Measurements from ENCODE around the gene EFNA3. TPM values are rescaled to one million over a fixed set of nuclear protein-coding genes. Genes with fewer than 3 reads are reported as not detected.

Gene EFNA3
- total RNA-seq, 4 donors from 2014 or later = 20.0 to 25.8 (median 21.1) TPM

- H3K4me1 ChIP-seq = peaks cover 11 to 55% (median 25%) of the 10 kb centered on the region in 3 donors
- H3K9me3 ChIP-seq = no peaks in the 10 kb centered on the region
- no peak overlapping the region for H3K27ac ChIP-seq
- H3K36me3 ChIP-seq = no peaks in the 10 kb centered on the region
- intact Hi-C loops (cut with DNase I) = no loop called here
- no peaks in the 10 kb centered on the region for H3K27me3 ChIP-seq
- no peak overlapping the region for H3K4me3 ChIP-seq
- no peak for DNase-seq
- WGBS, 2 donors = 72 to 77% methylated on average over 4 to 11 of the region's 12 CpGs
- TF ChIP-seq, protein P1, sequence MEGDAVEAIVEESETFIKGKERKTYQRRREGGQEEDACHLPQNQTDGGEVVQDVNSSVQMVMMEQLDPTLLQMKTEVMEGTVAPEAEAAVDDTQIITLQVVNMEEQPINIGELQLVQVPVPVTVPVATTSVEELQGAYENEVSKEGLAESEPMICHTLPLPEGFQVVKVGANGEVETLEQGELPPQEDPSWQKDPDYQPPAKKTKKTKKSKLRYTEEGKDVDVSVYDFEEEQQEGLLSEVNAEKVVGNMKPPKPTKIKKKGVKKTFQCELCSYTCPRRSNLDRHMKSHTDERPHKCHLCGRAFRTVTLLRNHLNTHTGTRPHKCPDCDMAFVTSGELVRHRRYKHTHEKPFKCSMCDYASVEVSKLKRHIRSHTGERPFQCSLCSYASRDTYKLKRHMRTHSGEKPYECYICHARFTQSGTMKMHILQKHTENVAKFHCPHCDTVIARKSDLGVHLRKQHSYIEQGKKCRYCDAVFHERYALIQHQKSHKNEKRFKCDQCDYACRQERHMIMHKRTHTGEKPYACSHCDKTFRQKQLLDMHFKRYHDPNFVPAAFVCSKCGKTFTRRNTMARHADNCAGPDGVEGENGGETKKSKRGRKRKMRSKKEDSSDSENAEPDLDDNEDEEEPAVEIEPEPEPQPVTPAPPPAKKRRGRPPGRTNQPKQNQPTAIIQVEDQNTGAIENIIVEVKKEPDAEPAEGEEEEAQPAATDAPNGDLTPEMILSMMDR (IDR thresholded peaks at IDR 0.05) = no peak
- TF ChIP-seq POLR2A (IDR thresholded peaks at IDR 0.05) = no peak
Observed at GRCh38 chr1:155043301-155043702, 35.3 kb upstream of the EFNA3 start.

DNA sequence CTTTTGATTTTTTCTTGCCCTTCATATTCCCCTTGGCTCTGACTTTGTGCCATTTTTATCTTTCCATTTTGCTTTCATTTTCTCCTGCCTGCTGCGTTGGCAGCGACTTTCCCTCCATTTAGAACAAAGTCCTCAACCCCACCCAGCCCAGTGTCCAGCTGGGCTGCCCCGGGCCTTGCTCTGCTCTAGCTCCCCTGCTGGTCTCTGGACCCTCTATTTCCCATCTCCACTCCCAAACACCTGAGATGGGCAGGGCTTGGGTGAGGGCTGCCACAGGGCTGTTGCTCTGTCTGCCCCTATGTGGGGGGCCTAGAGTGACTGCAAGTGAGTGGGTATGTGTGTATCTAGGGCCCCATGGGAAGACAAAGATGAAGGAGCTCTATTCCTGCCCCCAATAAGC lies 34.8 kb upstream of the EFNA3 start:
- H3K4me1 ChIP-seq = peaks cover 6 to 55% (median 21%) of the 10 kb centered on the region in 3 donors
- H3K27ac ChIP-seq = peak overlapping the region in 1 of 4 donors; percentile 42
- no peak overlapping the region for H3K4me3 ChIP-seq
- H3K36me3 ChIP-seq = no peaks in the 10 kb centered on the region
- no peaks in the 10 kb centered on the region for H3K27me3 ChIP-seq
- no peak for TF ChIP-seq POLR2A (IDR thresholded peaks at IDR 0.05)
- TF ChIP-seq, protein P1 (IDR thresholded peaks at IDR 0.05) = no peak
- H3K9me3 ChIP-seq = no peaks in the 10 kb centered on the region
- intact Hi-C loops (cut with DNase I) = no loop called here
- WGBS, 2 donors = 43 to 56% methylated on average over 3 of the region's 3 CpGs
- no peak for DNase-seq

DNA sequence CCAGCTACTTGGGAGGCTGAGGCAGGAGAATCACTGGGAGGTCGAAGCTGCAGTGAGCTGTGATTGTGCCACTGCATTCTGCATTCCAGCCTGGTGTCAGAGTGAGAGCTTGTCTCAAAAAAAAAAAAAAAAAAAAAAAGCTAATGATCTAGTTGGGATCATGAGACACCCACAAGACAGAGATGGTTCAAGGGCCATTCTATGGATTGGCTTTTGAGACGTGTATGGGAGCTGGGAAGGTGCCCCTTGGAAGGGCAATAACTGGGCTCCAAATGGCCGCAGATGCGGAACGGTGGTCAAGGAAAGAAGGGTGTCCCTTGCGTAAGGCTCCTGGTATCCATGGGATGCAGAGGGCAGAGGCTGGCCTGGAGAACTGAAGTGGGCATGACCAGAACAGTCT lies 34.3 kb upstream of the EFNA3 start:
- TF ChIP-seq, protein P1 (IDR thresholded peaks at IDR 0.05) = no peak
- TF ChIP-seq POLR2A (IDR thresholded peaks at IDR 0.05) = no peak
- 79 to 81% methylated on average over 5 to 6 of the region's 6 CpGs for WGBS, 2 donors
- Histone ChIP-seq H3K27ac (peak overlapping the region; percentile 29 to 73 (median 50)), H3K27me3 (no peaks in the 10 kb centered on the region), H3K9me3 (no peaks in the 10 kb centered on the region), H3K4me3 (no peak overlapping the region), H3K36me3 (no peaks in the 10 kb centered on the region), H3K4me1 (peaks cover 3 to 55% (median 18%) of the 10 kb centered on the region in 3 donors)
- DNase-seq = no peak
- intact Hi-C loops (cut with DNase I) = no loop called here

- H3K4me1 ChIP-seq = peaks cover 9 to 55% (median 21%) of the 10 kb centered on the region in 3 donors
- H3K27me3 ChIP-seq = no peaks in the 10 kb centered on the region
- intact Hi-C loops (cut with DNase I) = no loop called here
- no peak for TF ChIP-seq POLR2A (IDR thresholded peaks at IDR 0.05)
- TF ChIP-seq, protein P1 (IDR thresholded peaks at IDR 0.05) = peak; percentile 28 to 86 (median 76)
- 41 to 43% methylated on average over 7 of the region's 7 CpGs for WGBS, 2 donors
- H3K9me3 ChIP-seq = no peaks in the 10 kb centered on the region
- DNase-seq = no peak
- no peaks in the 10 kb centered on the region for H3K36me3 ChIP-seq
- peak overlapping the region; percentile 29 to 73 (median 50) for H3K27ac ChIP-seq
- no peak overlapping the region for H3K4me3 ChIP-seq
Observed at GRCh38 chr1:155044812-155045657, 33.6 kb upstream of the EFNA3 start.
